GM19023 (cell line): ENCODE measurements around the gene NOC4L.
"Not testable (repeated sequence)": the region's sequence is repeated elsewhere in the genome, so short reads cannot be mapped to it uniquely, and the experiment has no call there.

Source experiments
- ATAC-seq: cut with Tn5 transposase; IDR thresholded peaks from one replicate; pipeline ENCODE4 v1.9.1; 2021; ENCODE audit warnings: mild to moderate bottlenecking, moderate library complexity; ENCODE audit not compliant: unreplicated experiment

NOC4L gene

DNA sequence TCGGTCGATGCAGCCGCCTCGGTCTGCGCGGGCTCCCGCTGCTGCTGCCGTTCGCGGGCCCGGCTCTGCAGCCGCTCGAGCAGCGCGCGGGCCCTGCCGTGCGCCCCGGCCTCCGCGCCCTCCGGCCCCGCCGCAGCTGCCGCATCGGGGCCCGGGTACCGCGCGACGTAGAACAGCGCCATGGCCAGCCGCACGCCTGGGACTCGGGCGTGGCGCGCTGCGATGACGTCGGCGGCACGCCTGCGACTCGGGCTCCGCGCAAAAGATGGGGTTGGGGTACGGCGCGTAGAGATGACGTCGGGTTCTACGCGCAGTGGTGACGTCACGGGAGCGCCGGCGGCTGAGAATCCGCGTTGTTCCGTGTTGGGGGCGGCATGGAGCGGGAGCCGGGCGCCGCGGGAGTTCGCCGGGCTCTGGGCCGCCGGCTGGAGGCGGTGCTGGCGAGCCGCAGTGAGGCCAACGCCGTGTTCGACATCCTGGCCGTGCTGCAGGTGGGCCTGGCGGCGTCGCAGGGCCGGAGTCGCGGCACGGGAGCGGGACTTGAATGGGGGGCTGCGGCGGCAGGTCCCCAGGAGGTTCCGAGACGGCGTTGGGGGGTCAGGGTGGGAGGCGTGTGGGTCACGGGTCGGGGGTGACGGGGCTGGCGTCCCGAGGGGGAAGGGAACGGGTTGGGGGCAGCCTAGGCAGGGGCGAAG is at the start of gene NOC4L, which contains the start of gene DDX51:
Gene NOC4L, plus strand, starts transcription at position 343 of the 695 bp plus-strand sequence. Its CDS starts 32 bp downstream, at position 375.
Gene DDX51, minus strand, starts transcription at position 205 of the 695 bp plus-strand sequence. Its CDS starts 23 bp downstream, at position 182.
- peak; percentile 86 for ATAC-seq

DNA sequence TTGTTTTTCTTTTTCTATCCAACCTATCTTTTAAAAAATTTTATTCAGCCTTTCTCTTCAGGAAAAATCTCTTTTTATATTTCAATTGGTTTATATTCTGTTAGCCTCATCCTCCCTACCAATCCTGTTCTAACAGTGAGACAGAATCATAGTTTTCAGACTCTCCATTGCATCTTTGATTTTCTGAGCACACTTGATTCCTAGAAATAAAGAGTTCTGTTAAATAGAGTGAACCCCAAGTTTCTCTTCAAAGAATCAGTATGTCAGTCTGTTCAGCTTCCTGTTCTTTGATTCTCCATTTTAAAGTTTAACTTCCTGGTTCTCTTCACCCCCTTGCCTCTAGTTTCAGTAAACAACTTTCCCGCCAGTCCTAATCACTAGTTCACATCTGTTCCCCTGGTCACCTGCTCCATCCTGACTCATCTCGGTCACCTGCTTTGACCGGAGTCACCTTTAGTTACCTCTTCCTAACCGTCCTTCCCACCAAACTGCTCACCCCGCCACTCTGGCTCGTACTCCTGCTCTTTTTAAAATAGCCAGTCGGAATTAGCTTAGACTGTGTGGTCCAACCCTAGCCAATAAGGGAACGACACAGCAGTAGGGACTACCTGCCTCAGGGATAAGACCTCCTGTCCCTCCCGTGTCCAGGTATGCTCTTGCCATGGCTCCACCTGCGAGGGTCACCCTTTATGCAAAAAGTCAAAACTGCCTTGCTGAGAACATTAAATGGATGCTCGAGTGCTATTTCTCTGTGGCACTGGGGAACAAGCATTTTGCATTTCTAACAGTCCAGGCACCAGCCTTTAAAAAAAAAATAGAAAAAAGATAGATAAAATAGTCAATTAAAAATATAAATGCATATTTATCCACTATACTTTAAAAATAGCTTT is 48.5 kb upstream of the NOC4L start:
- ATAC-seq, result no peak

DNA sequence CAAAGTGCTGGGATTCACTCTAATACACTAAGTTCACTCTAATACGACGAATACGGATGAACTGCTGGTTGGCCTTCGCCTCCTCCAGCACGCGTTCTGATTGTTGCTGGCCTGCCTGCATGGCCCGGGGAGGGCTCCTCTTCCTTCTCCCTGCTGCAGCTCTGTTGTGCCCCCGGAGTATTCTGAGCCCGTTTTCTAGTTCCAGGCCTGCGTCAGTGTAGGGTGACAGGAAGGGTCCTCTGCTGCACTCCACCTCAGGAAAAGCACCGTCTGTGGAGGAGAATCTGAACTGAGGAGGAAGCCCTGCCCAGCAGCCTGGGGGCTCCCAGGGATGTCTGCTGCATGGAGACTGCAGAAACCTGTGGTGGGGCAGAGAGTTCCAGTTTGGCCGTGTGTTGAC is 44.5 kb upstream of the NOC4L start:
- no peak for ATAC-seq

DNA sequence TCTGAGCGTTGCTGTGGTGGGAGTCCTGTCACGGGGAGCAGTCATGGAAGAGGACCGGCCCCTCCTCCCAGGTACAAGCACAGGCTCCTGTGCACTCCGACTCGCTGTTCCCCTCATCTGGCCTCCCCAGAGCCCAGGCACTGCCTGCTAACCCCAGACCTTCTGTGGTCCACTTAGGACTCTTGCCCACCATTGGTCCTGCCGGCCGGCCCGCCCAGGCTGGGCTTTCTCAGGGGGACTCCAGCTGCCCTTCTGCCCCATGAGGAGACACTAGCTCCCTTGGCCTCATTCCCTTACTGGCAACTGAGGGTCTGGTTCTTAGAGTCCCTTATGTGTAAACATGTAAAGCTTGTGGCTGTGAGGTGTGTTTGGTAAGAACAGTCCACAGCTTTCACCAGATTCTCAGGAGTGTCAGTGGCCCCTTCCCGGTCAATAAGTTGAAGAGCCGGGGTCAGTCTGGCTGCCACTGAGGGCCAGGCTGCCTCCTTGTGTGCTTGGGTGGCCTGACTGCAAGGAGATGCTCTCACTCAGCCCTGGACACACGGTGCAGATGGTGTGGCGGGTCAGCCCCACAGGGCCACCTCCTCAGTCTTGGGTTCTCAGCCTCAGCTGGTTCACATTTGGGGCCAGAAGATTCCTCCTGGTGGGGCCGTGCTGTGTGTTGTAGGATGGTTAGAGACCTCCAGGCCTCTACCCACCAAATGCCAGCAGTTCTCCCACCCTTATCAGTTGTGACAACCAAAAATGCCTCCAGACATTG is 43.8 kb upstream of the NOC4L start:
- ATAC-seq, result no peak

DNA sequence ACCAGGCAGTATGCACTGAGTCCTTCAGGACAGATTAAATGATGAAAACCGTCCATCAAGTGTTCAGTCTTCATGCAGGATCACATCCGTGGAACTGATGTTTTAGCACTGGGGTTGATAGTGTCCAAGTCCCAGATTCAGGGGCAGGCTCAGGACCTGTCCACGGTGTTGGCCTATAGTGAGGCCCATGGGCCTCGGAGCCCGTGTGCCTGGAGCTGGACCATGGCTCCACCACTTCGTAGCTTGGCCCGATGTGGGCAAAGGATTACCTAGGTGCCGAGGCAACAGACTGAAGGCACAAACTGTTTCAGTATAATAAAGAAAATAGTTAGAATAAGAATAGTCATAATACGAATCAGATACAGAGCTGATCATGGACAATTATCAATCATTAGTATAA is 42.0 kb upstream of the NOC4L start:
- no peak for ATAC-seq

DNA sequence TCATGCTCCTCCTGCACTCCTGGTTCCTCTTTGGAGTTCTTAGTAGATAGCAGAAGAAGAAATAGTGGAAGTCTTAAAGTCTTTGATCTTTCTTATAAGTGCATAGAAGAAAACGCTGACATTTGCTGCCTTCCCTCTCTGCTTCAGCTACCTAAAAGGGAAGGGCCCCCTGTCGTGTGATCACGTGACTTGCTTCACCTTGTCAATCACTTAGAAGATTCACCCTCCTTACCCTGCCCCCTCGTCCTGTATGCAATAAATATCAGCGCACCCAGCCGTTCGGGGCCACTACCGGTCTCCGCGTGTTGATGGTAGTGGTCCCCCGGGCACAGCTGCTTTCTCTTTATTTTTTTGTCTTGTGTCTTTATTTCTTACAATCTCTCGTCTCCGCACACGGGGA is 41.2 kb upstream of the NOC4L start:
- not testable (repeated sequence) for ATAC-seq

DNA sequence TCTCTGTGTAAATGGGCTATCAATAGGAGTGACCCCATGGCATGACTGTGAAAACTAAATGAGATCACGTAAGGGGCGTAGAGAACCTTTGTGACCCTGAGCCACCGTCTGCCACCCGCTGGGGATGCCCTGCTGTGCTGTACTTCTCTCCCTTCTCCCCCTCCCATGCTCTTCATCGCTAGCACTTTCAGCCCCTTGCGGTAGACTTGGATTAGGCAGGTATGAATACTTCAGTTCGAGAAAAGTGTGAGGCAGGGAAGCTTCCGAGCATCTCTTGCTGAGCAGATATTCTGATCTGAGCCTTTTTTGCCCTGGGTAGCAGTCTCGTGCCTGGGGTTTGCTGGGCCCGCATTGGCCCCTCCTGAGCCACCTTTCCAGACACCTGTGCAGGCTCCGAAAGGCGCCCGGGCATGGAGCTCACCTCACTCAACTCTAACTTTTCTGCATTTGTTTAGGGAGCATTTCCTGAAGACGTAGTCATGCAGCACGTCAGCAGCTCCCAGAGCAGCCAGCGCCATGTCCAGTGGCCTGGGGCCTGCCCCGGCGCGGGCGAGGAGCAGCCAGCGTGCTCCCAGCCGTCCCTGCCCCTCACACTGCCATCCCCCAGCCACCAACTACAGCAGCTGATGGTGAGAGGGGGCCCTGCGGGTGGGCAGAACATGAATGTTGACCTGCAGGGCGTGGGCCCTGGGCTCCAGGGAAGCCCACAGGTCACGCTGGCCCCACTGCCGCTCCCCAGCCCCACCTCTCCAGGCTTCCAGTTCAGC is 40.5 kb upstream of the NOC4L start:
- no peak for ATAC-seq

DNA sequence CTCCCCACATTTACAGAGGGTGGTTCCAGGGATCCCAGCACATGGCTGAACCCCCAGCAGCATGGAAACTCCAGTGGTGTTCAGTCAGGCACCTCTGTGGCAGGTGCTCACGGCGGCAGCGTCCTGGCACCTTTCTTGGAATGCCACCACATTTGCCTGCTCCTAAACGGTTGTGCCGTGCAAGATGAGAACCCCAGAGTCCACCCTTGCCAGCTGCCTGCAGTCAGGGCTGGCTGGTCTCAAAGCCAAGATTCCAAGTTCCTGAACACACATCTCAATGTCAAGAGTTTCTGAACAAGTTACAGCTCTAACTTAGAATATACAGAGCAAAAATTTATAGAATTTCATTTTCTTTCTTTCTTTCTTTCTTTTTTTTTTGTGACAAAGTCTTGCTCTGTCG is 38.8 kb upstream of the NOC4L start:
- no peak for ATAC-seq

DNA sequence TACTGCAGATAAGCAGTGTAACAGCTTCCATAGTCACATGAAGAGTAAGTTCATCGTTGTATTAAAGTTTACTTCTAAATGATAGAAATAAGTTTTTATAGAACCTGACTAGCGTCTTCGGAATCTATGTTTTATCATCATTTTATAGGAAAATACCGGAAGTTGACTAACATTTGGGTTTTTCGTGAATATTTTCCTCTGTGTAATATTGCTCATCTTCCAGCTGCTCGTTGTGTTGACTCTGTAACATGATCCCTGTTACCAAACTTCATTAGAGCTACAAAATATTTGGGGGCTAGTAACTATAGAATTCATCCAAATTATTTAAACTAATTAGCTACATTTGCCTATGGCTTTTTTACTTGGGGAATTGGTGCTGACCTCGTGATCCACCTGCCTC is 37.3 kb upstream of the NOC4L start:
- no peak for ATAC-seq

DNA sequence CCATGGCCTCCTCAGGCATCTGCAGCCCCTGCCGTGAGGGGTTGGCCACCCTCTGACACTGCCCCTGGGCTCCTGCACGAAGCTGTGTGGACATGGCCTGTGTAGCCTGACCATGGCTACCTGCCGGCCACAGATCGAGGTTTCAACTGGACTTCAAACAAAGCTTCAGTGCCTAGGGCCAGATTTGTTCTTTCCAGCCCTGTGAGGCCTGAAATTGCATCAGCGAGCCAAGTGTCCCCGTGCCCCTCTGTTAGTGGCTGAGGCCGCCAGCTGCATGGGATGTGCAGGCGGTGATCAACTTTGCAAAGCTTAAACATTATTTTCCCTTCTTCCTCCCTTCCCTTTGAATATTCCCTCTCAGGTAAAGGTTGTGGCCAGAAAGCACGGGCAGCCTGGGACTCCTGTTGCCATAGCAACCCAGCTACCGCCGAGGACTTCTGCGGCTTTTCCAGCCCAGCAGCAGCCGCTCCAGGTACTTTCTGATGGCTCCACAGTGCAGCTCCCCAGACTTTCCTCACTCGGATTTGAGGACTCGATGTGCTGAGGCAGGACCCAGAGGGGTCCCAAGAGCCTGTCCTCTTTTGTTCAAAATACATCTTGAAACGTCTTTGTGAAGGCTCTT is 35.9 kb upstream of the NOC4L start:
- ATAC-seq, result no peak

DNA sequence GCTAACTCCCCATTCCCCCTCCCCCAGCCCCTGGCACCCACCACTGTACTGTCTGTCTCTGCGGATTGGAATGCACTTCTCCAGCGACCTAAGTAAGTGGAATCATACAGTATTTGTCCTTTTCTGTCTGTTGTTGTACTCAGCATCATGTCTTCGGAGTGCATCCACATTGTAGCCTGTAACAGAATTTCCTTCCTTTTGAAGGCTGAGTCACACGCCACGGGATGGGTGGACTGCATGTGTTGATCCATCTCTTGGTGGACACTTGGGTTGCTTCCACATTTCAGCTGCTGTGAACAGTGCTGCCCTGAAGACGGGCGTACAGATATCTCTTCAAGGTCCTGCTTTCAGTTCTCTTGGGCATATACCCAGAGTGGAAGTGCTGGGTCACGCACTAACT is 34.5 kb upstream of the NOC4L start:
- ATAC-seq, result no peak

DNA sequence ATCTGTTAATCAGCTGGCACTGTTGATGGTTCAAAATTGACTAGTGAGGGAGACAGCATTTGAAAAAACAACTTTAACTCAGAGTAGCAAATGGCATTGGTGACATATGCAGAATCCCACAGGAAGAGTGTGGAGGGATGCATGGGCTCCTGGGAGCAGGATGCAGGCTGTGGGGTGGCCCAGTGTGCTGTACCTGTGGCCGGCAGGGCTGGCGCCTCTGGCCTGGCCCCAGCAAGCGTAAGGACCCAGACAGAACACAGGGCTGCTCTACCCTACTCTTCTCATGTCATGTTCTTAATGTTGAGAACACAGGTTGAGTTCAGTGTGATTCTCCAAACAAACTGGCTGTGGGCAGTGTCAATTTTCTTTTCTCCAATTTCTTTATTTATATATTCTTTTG is 33.6 kb upstream of the NOC4L start:
- ATAC-seq, result no peak

DNA sequence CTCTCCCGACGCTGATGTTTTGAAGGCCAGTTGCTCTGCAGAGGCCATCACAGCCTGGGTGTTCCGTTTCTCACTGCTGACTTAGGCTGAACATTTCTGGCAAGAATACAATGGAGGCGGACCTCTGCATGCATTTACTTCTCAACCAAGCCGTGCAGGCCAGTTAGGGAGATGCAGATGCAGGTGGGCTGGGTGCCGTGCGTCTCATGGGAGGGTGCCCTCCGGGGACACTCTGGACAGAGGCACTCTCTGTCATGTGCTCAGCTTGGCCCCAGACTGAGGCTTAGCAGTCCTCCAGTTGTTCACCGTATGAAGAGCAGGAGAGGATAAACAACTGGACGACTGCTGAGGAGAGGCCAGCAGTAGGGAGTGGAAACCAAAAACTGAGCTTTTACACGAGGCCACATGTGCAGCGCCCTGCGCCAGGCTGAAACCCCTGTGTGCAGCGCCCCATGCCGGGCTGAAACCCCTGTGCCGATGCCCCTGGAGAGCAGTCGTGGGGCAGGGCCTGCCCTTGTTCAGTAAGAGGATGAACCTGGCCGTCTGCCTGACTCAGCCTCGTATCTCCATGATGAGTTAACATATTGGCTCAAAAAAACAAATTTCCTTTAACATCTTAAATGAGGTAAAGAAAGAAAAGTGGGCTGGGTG is 32.5 kb upstream of the NOC4L start:
- no peak for ATAC-seq

DNA sequence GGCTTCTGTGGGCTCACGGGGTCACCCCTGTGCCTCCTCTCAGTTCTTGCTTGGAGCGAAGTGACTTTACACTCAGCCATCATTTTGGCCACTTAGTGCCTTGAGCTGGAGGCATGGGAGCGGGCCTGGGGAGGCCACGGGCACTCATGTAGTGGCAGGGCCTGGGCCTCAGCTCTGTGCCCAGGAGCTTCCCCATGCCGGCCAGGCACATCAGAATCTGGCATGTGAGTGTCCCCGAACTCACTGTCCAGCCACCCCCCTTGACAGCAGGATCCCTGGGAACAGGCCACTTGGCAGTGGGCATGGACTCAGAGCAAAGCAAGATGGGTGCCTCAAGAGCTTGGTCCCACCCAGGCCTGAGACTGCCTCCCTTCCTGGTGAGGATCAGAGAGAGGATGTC is 29.6 kb upstream of the NOC4L start:
- ATAC-seq, result no peak

DNA sequence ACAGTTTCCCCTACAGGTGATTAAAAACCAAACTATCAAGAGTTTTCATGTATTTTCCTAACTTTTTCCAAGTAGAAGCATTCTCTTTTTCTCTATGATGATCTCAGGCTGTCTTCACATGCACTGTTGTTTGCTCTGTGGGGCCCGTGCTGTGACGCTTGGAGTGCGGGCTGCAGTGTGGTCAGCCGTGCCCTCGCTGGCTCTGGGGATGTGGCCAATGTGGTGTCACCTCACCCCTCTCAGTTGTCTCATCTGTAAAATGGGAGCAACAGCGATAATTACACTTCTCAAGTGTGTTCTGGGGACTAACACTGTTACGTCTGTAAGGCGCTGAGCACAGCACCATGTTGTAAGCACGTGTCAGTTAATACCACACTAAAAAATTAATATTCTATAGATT is 28.8 kb upstream of the NOC4L start:
- ATAC-seq, result no peak

DNA sequence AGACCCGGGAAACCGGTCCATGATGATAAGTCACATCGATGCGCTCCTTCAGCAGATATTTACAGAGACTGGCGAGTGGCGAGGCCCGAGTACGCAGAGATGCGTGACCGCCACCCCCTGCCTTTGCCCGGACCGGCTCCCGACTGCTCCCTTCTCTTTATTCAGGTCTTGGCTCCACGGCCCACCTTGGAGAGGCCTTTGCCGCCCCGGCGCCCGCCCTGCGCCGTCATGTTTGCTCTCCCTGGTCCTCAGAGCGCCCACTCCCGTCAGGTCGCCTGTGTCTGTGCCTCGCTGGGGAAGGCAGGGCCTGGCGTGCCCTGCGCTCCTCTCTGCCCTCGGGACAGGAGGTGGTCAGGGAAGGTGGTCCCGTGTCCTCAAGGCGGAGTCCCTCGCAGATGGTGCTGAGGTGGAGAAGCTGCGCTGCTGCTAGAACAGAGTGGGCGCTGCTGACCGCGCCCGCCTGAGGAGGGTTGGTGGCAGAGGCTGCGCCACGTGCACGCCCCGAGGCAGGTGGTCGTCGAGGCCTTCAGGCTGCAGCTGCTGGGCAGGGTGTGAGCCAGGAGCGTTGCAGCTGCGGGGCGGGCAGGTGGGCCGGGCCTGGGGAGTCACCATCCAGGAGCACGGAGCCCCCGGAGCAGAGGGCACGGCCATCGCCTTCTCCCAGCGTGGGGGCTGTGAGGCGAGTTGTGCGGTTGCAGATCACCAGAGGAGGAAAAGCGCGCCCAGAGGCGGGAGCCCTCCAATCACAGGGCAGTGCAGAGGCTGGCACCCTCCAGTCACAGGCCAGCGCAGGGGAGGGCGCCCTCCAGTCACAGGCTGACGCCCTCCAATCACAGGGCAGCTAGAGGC is 27.3 kb upstream of the NOC4L start:
- no peak for ATAC-seq

DNA sequence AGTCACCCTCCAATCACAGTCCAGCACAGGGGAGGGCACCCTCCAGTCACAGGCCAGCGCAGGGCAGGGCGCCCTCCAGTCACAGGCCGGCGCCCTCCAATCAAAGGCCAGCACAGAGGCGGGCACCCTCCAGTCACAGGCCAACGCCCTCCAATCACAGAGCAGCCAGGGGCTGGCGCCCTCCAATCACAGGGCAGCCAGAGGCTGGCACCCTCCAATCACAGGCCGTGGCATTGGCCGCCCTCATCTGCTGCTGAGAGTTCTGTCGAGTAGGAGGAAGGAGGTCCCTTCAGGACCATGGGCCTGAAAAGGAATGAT is 26.7 kb upstream of the NOC4L start:
- no peak for ATAC-seq

DNA sequence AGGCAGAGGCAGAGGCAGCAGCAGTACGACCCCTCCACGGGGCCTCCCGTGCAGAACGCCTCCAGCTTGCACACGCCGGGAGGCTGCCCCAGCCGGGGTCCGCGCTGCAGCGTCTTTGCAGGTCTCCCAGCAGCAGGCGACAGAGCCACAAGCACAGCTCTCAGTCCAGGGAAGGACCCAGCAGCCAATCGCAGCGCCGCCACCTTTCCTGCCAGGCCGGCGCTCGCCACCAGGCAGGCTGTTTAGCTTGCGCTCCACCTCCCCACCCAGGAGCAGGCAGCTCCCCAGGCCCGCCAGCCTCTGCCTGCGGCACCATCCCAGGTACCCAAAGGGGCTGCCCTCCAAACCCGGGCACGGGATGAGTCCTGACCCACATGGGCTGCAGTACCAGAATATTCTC is 25.4 kb upstream of the NOC4L start:
- ATAC-seq, result no peak

DNA sequence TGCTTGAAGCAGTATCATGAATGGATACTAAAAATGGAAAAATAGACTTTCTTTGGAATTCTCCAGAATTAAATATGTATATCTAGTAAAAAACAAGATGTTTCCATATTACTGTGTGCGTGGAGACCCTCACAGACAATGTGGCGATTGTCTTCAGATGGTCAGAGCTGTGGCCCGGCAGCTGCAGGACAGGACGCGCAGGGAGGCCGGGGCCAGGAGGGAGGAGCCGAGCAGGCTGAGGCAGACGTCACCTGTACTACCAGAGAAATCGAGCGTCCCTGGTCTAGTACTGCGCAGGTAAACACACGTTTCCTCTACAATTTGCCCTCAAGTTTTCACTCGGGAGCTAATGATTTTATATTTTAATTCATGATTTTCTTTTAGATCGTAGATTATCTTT is 23.0 kb upstream of the NOC4L start:
- no peak for ATAC-seq
